HCT116 (cell line): ENCODE measurements around the gene LRRC10. TPM values are rescaled to one million over a fixed set of nuclear protein-coding genes. Genes with fewer than 3 reads are reported as not detected.

ENCODE experiments used
- ATAC-seq: fragments of 200-7000 bp; cut with Tn5 transposase; 2 replicates; pipeline ENCODE4 v1.9.1; 2020; ENCODE audit warnings: mild to moderate bottlenecking, moderate library complexity
- BruUV-seq: library from RNA; stranded (reverse); fragments of 400-500 nt; replicated peaks from 2 replicates; lab custom pipeline; 2021; lab: Mats Ljungman, UMichigan
- CTCF ChIA-PET: fragments of 300-600 bp; sonication (Branson Sonifier 250); formaldehyde crosslinking; loops from one replicate; lab custom pipeline; 2021; ENCODE audit warnings: antibody characterized with exemption; lab: Charles Lee
- POLR2A ChIA-PET: fragments of 300-600, 350-600 bp; sonication (Branson Sonifier 250); formaldehyde crosslinking; loops from one replicate; lab custom pipeline; 2021; ENCODE audit warnings: antibody characterized with exemption; lab: Charles Lee
- RAD21 ChIA-PET, 2 experiments: fragments of 300-600 bp; sonication (Branson Sonifier 250); formaldehyde crosslinking; loops; one replicate each; lab custom pipeline; 2023; ENCODE audit warnings: low total read pairs in 2 of 2; ENCODE audit not compliant: uncharacterized antibody in 2 of 2, unreplicated experiment in 2 of 2, low non-redundant PET in 1 of 2; lab: Charles Lee
- DNase-seq: peaks from one replicate; pipeline ENCODE4 v3.0.0-alpha.2; 2010; ENCODE audit warnings: low read depth, low spot score
- H2AFZ ChIP-seq: fragments of 200-600 bp; shearing (Covaris generic), sonication (generic); 2 replicates; pipeline ENCODE4 v1.6.1; 2017; ENCODE audit warnings: low read depth, mixed run types, mixed read lengths, antibody characterized with exemption, low read length; ENCODE audit not compliant: poor library complexity, severe bottlenecking
- H3K27ac ChIP-seq: 2 replicates; pipeline ENCODE4 v1.5.1; 2012; ENCODE audit warnings: low read depth, low read length
- H3K27me3 ChIP-seq: fragments of 200-600 bp; sonication (generic); 2 replicates; pipeline ENCODE4 v1.6.1; 2016; ENCODE audit warnings: mixed run types, low read length, mixed read lengths; ENCODE audit not compliant: insufficient read depth
- H3K36me3 ChIP-seq, 2 experiments: fragments of 200-500 bp in 1 of 2; fragments of 200-600 bp in 1 of 2; sonication (Bioruptor generic) in 1 of 2; sonication (generic) in 1 of 2; 2 replicates each; pipeline versions ENCODE4 v1.5.1 to v1.6.1; 2014 to 2016; ENCODE audit warnings: low read length in 2 of 2, inconsistent platforms in 1 of 2, mixed read lengths in 1 of 2, mixed run types in 1 of 2; ENCODE audit not compliant: insufficient read depth in 2 of 2, control insufficient read depth in 1 of 2
- H3K4me1 ChIP-seq, 2 experiments: fragments of 200-600 bp in 1 of 2; sonication (generic) in 1 of 2; 2 replicates each; pipeline versions ENCODE4 v1.5.1 to v1.6.1; 2012 to 2017; ENCODE audit warnings: low read length in 2 of 2, inconsistent platforms in 1 of 2, mild to moderate bottlenecking in 1 of 2, mixed read lengths in 1 of 2, mixed run types in 1 of 2, moderate library complexity in 1 of 2; ENCODE audit not compliant: insufficient read depth in 2 of 2, control insufficient read depth in 1 of 2
- H3K4me2 ChIP-seq: fragments of 200-600 bp; sonication (generic); 2 replicates; pipeline ENCODE4 v1.6.1; 2017; ENCODE audit warnings: mixed run types, low read length, mixed read lengths
- H3K4me3 ChIP-seq, 2 experiments: fragments of 200-600 bp in 1 of 2; sonication (generic) in 1 of 2; replicated peaks in 1 of 2; 2 replicates each; pipeline ENCODE4 v1.5.1; 2011 to 2016; ENCODE audit warnings: low read length in 2 of 2, control low read depth in 1 of 2, low read depth in 1 of 2, mild to moderate bottlenecking in 1 of 2, mixed read lengths in 1 of 2, mixed run types in 1 of 2
- H3K79me2 ChIP-seq: fragments of 200-600 bp; sonication (generic); 2 replicates; pipeline ENCODE4 v1.6.1; 2017; ENCODE audit warnings: mild to moderate bottlenecking, mixed run types, low read length, moderate library complexity, mixed read lengths; ENCODE audit not compliant: insufficient read depth
- H3K9ac ChIP-seq: fragments of 200-600 bp; sonication (generic); 2 replicates; pipeline ENCODE4 v1.6.1; 2016; ENCODE audit warnings: low read length, mixed read lengths
- H3K9me2 ChIP-seq: fragments of 200-600 bp; sonication (generic), shearing (Covaris generic); 2 replicates; pipeline ENCODE4 v1.6.1; 2017; ENCODE audit warnings: mixed run types, mild to moderate bottlenecking, moderate library complexity; ENCODE audit not compliant: insufficient read depth
- H3K9me3 ChIP-seq, 2 experiments: fragments of 200-500 bp in 1 of 2; fragments of 200-600 bp in 1 of 2; sonication (Bioruptor generic) in 1 of 2; sonication (generic) in 1 of 2; 2 replicates each; pipeline ENCODE4 v1.6.1; 2014 to 2017; ENCODE audit warnings: low read length in 2 of 2, mixed read lengths in 2 of 2, inconsistent platforms in 1 of 2, low read depth in 1 of 2, mild to moderate bottlenecking in 1 of 2, mixed run types in 1 of 2, moderate library complexity in 1 of 2; ENCODE audit not compliant: control insufficient read depth in 1 of 2, insufficient read depth in 1 of 2
- H4K20me1 ChIP-seq: fragments of 200-600 bp; sonication (generic), shearing (Covaris generic); 2 replicates; pipeline ENCODE4 v1.6.1; 2017; ENCODE audit warnings: mixed run types, mild to moderate bottlenecking, moderate library complexity; ENCODE audit not compliant: insufficient read depth
- CBX3 ChIP-seq: IDR thresholded peaks from 2 replicates; pipeline ENCODE4 v1.6.1; 2012; ENCODE audit warnings: low read depth
- CTCF ChIP-seq, 3 experiments: fragments of 200-600 bp in 1 of 3; sonication (generic) in 1 of 3; IDR thresholded peaks in 2 of 3; conservative IDR thresholded peaks in 1 of 3; 2 replicates each; pipeline ENCODE4 v1.5.1; 2012 to 2017; ENCODE audit warnings: low read depth in 2 of 3, low read length in 2 of 3, antibody characterized with exemption in 1 of 3, borderline replicate concordance in 1 of 3, control low read depth in 1 of 3, mild to moderate bottlenecking in 1 of 3, mixed read lengths in 1 of 3, mixed run types in 1 of 3, moderate library complexity in 1 of 3; ENCODE audit not compliant: insufficient read depth in 1 of 3
- RAD21 ChIP-seq: IDR thresholded peaks from 2 replicates; pipeline ENCODE4 v1.6.1; 2012; ENCODE audit warnings: low read depth, mild to moderate bottlenecking
- intact Hi-C: fragments of 100-400 bp; cut with micrococcal nuclease; formaldehyde crosslinking; loops from 2 replicates; pipeline ENCODE4 v1.10.0; 2022
- total RNA-seq: library from RNA; stranded (reverse); gene quantifications from one replicate; pipeline ENCODE4 v1.2.1, GENCODE V29; 2021; ENCODE audit not compliant: unreplicated experiment

LRRC10 gene
- total RNA-seq, 1 experiment from 2014 or later: not detected

DNA sequence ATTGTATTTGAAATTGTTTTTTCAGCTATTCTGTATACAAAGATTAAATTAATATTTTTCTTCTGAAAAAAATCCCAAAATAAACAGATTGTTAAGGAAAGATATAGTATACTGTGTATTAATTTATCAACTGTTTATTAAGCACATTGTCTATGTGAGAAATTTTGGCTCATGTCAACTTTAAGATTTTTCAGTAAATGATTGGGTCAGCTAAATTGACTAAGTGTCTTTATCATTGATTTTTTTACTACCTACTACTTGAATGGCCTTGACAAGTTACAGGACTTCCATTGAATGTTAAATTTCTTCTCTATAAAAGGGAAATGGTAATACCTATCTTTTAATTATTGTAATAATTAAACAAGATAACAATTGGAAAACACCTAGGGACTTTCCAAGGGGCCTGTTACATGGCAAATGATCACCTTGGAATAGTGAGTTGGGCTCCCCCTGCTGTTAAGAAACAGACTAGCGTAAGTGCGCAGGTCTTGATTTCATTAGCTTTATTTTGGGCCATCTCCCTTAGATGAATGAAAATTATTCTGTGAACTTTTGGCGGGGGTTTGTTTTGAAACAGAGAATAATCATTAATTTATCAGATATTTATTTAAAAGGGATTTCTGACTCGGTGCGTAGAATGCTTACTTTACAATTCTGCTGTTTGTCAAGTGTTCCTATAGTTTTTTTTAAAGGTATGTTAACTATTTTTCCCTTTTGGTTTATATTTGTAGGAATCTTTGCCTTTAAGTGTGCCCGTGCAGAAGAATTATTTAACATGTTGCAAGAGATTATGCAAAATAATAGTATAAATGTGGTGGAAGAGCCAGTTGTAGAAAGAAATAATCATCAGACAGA lies 39.9 kb downstream of the LRRC10 start:
- no peaks in the 10 kb centered on the region for H3K27me3 ChIP-seq
- H3K36me3 ChIP-seq: peaks cover 18 to 27% of the 10 kb centered on the region in 2 experiments; a peak in 2 of 4 replicates
- ATAC-seq (peak; percentile 67), DNase-seq (peak; percentile 66)
- H3K4me3 ChIP-seq: peak overlapping the region in 1 of 2 experiments; percentile 25; a peak in 1 of 4 replicates
- no peak for TF ChIP-seq CBX3
- TF ChIP-seq CTCF (IDR thresholded peaks at IDR 0.05 in 2 of 3, conservative IDR thresholded peaks at IDR 0.05 in 1 of 3; ENCODE audit: borderline replicate concordance in 1 of 3, insufficient read depth in 1 of 3, low read depth in 2 of 3, low read length in 2 of 3): peak; percentile 73 to 83 (median 81)
- TF ChIP-seq RAD21: peak; percentile 79
- peak overlapping the region; percentile 6; the same call in 1 of the 2 replicates for H3K9ac ChIP-seq
- ChIA-PET CTCF (interaction anchor here (0.8 to 2.7 kb wide), 24 partner anchors 9 to 280 kb away, joined by 3 to 35 read pairs (median 3); partner anchors contain the start of genes CCT2 and FRS2), POLR2A (interaction anchor here (0.7 to 1.2 kb wide), 2 partner anchors 9 to 14 kb away, joined by 3 read pairs; partner anchors contain the start of gene CCT2), RAD21 (interaction anchor here in 1 of 2 experiments (1.0 kb wide), 1 partner anchor 182 kb away, joined by 4 read pairs; no protein-coding TSS in a partner anchor)
- H3K4me2 ChIP-seq: peak overlapping the region; percentile 47
- no TSS peak for BruUV-seq
- no peaks in the 10 kb centered on the region for H3K9me2 ChIP-seq
- H3K9me3 ChIP-seq: no peaks in the 10 kb centered on the region
- H4K20me1 ChIP-seq: no peaks in the 10 kb centered on the region
- 0 out of 2 replicates have a peak, but pooled peaks cover 2% of the 10 kb centered on the region for H3K79me2 ChIP-seq
- H3K27ac ChIP-seq: peak overlapping the region; percentile 65; the same call in 1 of the 2 replicates
- intact Hi-C loops: loop anchor here (1.0 to 10.0 kb wide), 5 partner anchors 100 to 416 kb away; partner anchors contain the start of gene FRS2
- H2AFZ ChIP-seq: no peak overlapping the region
- peaks cover 11 to 25% of the 10 kb centered on the region in 2 experiments; a peak in 3 of 4 replicates for H3K4me1 ChIP-seq
